HG03175 (cell line): ENCODE results near the gene HAUS5.
"Not testable (repeated sequence)": the region's sequence is repeated elsewhere in the genome, so short reads cannot be mapped to it uniquely, and the experiment has no call there.

ENCODE experiments used
- ATAC-seq: cut with Tn5 transposase; IDR thresholded peaks from one replicate; pipeline ENCODE4 v1.9.1; 2021; ENCODE audit warnings: mild to moderate bottlenecking, moderate library complexity; ENCODE audit not compliant: unreplicated experiment

HAUS5 gene

DNA sequence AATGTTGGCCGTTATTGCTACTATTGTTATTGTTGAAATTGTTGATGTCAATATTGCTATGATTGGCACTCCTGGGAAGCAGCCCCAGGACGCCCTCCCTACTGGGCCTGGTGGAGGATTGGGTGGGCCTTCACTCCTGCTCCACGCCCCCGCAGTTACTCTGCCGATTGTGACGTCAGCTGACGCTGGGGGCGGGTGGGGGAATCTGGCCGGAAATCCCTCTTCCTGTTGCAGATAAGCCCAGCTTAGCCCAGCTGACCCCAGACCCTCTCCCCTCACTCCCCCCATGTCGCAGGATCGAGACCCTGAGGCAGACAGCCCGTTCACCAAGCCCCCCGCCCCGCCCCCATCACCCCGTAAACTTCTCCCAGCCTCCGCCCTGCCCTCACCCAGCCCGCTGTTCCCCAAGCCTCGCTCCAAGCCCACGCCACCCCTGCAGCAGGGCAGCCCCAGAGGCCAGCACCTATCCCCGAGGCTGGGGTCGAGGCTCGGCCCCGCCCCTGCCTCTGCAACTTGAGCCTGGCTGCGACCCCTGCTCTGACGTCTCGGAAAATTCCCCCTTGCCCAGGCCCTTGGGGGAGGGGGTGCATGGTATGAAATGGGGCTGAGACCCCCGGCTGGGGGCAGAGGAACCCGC lies 29.1 kb downstream of the HAUS5 start, which contains the start of gene ETV2:
Gene ETV2, plus strand, starts transcription at position 231 of the 637 bp plus-strand sequence. CDS start 716 bp downstream, outside the sequence.
- no peak for ATAC-seq

DNA sequence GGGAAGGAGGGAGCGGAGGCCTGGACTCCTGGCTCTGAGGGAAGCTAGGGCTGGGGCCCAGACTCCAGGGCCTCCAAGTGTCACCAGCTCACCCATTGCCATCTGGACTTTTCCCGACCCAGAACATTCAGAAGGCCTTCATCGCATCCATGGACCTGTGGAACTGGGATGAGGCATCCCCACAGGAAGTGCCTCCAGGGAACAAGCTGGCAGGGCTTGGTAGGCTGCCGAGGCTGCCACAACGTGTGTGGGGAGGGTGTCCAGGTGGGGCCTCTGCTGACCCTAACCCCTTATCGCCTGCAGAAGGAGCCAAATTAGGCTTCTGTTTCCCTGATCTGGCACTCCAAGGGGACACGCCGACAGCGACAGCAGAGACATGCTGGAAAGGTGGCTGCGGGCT lies 29.8 kb downstream of the HAUS5 start:
- no peak for ATAC-seq

DNA sequence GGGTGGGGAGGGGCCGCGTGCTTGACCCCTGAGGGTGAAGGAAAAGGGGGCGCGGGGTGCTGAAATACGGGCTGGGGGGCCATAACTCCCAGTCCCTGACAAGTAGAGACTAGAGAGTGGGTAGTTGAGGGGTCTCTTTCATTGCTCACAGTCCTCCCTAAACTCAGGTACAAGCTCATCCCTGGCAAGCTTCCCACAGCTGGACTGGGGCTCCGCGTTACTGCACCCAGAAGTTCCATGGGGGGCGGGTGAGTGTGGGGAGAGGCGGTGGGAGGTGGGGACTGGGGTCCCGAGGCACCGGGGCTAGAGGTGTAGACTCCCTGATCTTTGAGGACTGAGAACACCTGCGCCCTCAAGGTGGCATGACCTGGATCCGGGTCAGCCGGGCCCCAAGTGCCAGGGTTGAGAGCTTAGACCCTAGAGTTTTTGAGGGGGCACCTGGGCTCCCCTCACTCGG lies 30.3 kb downstream of the HAUS5 start:
- no peak for ATAC-seq

DNA sequence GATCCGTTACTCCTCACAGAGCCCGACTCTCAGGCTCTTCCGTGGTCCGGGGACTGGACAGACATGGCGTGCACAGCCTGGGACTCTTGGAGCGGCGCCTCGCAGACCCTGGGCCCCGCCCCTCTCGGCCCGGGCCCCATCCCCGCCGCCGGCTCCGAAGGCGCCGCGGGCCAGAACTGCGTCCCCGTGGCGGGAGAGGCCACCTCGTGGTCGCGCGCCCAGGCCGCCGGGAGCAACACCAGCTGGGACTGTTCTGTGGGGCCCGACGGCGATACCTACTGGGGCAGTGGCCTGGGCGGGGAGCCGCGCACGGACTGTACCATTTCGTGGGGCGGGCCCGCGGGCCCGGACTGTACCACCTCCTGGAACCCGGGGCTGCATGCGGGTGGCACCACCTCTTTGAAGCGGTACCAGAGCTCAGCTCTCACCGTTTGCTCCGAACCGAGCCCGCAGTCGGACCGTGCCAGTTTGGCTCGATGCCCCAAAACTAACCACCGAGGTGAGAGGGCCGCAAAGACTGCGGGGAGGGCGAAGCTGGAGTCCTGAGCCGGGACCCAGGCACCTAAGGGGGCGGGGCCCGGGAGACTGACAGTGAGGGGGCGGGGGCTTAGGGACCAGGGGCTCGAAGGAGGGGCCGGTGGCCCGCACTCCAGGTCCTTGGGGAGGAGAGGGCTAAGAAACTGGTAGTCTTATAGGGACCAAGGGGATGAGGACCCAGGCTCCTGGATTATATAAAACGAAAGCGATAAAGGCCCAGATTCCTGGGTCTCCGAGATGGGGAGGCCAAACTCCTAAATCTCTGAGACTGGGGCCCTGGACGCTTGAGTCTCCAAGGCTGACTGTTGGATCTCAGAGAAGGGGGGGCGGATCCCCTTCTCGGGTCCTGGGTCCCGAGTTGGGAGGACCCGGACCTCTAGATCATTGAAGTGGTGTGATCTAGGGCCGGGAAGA lies 31.0 kb downstream of the HAUS5 start:
- peak; percentile 47 for ATAC-seq

DNA sequence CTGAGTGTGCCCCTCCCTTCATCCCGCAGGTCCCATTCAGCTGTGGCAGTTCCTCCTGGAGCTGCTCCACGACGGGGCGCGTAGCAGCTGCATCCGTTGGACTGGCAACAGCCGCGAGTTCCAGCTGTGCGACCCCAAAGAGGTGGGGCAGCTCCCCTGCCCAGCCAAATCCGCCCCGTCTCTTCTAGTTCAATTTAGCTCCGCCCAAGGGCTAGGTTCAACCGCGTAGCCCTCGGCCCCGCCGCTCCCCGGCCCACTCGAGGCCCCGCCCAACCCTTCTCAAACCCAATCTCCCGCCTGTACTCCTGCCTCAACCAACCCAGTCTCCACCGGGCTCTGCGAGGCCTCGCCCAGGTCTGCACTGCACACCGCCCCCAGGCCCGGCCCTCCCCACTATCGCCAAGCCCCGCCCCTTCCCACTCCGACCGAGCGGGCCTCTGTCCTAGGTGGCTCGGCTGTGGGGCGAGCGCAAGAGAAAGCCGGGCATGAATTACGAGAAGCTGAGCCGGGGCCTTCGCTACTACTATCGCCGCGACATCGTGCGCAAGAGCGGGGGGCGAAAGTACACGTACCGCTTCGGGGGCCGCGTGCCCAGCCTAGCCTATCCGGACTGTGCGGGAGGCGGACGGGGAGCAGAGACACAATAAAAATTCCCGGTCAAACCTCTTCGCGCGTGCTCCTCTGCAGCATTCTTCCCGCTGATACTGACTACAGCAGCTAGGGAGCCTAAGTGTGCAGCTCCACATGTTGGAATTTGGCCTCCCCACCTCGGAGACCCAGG lies 31.9 kb downstream of the HAUS5 start:
- peak; percentile 63 for ATAC-seq

DNA sequence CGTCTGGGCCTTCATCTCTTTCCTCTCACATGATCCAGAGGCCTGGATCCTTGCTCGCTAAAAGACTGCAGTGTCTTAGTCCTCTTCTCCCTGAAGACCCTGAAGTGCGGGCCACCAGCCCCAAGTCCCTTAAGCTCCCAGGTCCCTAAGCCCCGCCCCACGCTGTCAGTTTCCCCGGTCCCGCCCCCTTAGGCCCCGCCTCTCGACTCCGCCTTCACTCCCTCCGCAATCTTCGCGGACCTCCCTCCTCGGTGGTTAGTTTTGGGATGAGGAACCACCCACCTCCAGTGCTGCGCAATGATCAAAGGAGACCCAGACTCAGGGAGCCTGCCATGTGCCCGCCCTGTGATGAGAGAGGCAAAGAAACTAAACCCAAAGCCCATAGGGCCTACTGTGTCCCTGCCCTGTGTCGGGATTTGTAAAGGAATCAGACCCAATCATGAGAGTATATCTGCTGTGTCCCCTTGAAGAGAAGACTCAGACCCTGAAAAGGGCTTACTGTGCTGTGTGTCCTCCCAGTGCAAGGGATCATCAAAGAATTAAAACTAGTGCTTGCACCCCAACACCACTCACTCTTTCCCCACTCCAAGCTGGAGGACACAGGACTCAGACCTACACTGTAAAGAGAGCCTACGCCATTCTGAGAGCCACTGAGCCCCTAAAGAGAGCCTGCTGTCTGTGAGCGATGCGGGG lies 32.6 kb downstream of the HAUS5 start:
- no peak for ATAC-seq

DNA sequence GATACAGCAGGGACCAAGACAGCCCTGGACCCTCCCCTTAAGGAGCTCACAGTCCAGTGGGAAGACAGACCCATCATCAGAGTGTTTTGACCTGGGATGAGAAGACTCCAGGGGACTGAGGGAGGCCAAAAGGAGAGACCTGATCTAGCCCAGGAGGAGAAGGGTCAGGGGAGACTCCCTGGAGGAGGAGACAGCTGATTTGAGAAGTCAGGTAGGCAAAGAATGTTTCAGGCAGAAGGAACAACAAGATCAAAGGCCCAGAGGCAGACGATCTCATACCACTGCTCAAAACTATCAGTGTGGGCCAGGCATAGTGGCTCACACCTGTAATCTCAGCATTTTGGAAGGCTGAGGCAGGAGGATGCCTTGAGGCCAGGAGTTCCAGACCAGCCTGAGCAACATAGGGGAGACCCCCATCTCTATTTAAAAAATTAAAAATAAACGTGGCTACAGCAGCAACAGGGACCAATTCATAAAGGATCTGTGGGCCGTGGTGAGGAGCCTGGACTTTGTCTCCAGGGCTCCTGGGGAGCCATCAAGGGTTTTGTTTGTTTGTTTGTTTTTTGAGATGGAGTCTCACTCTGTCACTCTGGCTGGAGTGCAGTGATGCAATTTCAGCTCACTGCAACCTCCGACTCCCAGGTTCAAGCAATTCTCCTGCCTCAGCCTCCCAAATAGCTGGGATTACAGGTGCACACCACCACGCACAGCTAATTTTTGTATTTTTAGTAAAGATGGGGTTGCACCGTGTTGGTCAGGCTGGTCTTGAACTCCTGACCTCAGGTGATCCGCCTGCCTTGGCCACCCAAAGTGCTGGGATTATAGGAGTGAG lies 33.4 kb downstream of the HAUS5 start:
- no peak for ATAC-seq

DNA sequence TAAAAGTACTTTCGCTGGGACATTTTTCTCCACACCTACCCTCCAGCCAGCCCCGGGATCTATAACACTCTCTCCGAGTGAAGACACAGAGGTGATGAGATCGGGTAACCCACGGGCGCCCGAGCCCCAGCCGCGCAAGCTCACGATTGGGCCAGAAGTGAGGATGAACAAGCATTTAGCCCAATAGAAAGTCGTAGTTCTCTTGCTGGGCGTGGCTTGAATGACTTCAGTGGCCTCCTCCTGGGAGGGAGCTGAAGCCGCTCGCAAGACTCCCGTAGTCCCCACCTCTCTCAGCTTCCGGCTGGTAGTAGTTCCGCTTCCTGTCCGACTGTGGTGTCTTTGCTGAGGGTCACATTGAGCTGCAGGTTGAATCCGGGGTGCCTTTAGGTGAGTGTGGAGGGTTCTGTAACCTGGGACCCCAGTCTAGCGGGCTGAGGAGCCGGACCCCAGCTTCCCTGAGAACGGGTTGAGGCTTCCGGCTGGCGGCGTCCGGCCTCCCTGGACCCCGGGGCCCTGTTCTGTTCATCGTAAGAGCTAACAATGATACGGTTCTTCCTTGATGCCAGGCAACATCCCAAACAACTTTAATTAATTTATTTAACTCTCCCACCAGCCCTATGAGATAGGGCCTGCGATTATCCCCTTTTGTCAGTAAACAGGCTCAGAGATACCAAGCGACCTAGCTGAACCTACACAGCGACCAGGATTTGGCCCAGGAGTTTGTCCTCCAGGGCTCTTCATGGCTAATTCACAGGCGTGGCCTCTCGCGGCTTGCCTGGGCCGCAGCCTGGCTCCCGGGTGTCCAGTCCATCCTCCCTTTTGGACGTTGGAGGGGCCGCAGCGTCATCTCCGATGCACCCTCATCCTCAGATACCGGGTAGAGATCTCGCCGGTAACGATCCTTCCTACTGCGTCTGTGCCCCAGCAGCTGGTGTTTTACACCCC lies 35.8 kb downstream of the HAUS5 start, which contains the start of gene COX6B1:
Gene COX6B1, plus strand, starts transcription at position 307 of the 945 bp plus-strand sequence. CDS start 2,921 bp downstream, outside the sequence.
- peak; percentile 63 for ATAC-seq

DNA sequence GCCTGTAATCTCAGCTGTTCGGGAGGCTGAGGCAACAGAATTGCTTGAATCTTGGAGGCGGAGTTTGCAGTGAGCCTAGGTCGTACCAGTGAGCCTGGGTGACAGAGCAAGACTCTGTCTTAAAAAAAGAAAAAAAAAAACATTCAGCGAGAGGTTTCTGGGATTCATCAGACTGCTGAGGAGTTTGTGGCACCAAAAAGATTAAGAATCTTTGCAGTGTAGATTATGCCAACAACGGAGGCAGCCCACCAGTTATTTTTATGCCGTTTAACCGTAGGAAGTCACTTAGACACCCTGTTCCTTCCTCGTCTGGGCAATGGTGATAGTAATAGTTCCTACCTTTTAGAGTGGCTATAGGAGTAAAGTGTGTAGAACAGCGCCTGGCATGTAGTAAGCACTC lies 38.0 kb downstream of the HAUS5 start:
- no peak for ATAC-seq

DNA sequence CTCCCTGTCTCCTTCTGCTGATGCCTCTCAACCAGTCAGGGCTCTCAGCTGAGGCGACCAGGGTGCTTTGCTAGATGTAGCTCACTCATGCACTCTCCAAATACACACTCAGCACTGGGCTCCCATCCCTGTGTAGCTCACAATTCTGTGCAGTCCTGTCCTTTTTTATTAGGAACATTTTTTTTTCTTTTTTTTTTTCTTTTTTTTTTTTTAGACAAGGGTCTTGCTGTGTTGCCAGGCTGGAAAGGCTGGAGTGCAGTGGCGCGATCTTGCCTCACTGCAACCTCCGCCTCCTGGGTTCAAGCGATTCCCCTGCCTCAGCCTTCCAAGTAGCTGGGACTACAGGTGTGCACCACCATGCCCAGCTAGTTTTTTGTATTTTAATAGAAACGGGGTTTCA lies 42.3 kb downstream of the HAUS5 start:
- not testable (repeated sequence) for ATAC-seq

DNA sequence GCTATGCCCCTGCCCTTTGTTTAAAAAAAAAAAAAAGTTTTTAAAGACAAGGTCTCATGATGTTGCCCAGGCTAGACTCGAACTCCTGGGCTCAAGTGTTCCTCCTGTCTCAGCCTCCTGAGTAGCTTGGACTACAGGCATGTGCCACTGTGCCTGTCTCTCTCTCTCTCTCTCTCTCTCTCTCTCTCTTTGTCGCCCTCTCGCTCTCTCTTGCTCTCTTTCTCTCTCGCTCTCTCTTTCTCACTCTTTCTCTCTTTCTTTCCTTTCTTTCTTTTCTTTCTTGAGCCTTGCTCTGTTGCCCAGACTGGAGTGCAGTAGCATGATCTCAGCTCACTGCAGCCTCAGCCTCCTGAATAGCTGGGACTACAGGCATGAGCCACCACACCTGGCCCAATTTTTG lies 43.1 kb downstream of the HAUS5 start:
- ATAC-seq = no peak

DNA sequence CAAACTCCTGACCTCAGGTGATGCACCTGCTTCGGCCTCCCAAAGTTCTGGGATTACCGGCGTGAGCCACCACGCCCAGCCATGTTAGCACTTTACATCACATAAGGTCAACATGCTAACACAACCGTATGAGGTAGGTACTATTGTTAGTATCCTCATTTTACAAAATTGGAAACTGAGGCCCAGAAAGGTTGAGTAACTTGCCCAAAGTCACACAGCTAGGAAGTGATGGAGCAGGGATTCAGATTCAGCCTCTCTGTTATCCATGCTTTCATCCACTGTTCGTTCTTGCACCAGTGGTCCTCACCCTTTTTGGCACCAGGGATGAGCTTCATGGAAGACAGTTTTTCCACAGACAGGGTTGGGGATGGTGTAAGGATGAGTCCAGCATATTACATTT lies 44.2 kb downstream of the HAUS5 start:
- no peak for ATAC-seq

DNA sequence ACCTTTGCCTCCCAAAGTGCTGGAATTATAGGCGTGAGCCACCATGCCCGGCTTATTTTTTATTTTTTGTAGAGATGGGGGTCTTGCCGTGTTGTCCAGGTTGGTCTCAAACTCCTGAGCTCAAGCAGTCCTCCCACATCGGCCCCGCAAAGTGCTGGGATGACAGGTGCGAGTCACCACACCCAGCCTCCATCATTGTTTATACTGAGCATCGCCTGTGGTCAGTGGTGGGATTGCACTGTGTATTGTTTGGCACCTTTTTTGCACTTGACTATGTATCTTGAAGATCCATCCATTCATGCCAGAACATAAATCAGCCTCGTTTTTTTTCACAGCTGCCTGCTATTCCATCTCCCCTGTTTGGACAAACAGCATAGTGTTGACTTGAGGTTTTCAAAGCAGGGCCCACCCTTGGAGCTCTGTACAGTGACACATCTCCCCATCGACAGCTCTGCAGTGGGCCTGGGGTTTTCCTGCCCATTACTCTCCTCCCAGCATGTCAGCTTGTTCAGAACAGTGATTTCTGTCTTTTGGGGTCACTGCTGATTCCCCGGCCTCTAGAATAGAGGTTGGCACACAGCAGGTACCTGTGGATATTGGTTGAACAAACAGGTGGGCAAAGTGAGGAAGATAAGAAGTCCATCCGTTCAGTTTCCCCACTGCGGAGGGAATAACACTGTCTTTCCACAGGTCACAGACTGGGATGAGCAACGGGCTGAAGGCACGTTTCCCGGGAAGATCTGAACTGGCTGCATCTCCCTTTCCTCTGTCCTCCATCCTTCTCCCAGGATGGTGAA lies 45.6 kb downstream of the HAUS5 start:
- ATAC-seq = no peak

DNA sequence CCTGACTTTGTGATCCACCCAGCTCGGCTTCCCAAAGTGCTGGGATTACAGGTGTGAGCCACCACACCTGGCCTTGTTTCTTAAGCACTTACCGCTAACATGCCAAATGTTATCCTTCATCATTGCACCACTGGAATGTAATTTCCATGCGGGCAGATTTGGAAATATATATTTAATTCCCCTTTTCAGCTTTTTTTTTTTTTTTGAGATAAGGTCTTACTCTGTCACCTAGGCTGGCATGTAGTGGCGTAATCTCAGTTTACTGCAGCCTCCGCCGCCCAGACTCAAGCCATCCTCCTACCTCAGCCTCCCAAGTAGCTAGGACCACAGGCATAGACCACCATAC lies 49.4 kb downstream of the HAUS5 start:
- no peak for ATAC-seq

DNA sequence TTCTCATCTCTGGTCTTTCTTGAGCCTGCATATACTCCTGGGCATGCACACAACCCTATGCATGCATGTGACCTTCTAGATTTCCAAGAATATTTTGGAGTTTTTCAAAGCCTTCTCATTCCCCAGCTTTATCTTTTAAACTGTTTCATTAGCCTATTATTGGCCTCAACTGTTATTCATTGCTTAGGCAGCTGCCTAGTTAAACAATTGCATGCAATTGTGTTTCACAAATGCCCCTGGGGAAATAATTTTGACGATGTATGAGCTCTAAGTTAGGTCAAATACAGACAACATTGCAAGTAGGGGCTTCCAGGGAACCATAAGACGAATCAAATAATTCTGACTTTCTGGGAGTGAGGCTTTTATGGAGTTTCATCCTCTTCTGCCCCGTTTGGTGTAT lies 51.4 kb downstream of the HAUS5 start:
- ATAC-seq = no peak

DNA sequence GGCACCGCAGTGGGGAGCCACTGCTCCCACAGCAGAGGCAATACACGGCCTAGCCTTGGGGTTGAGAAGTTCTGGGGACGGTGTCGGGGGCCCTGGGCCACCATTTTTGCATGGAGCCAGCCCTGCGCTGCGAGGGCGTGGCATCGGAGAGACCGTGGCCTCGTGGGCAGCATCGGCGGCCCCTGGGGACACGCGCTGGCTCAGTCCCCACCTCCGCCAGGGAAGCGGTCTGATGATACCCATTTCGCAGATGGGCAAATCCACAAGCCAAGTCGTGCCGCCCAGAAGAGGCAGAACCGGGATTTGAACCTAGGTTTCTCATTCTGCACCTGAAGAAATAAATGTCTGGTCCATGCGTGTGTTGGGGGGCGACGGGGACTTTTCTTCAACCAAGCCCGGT lies 52.6 kb downstream of the HAUS5 start:
- no peak for ATAC-seq

DNA sequence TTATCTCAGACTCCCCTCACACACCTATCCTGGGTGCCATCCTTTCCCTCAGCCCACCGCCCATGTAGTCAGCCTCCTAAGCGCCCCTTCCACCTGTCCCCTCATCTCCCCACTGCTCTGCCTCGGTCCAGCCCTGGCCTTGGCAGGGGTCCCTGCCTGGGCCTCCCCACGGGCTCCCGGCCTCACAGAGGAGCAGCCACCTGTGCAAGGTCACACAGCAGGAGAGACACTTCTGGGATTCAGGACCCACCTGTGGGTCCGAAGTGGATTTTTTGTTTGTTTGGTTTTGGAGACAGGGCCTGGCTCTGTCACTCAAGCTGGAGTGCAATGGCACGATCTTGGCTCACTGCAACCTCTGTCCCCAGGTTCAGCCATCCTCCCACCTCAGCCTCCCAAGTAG lies 53.1 kb downstream of the HAUS5 start:
- ATAC-seq = no peak
